Peyer's patch (tissue), 4 donors: ENCODE results near the gene MCM7.

Experiments used
- POLR2A ChIP-seq, 2 donors: fragments of 450-650 bp; IDR thresholded peaks; one replicate each; pipeline ENCODE4 v1.5.1; 2017; ENCODE audit warnings: antibody characterized with exemption in 2 of 2, mild to moderate bottlenecking in 2 of 2, moderate library complexity in 2 of 2
- TF ChIP-seq, protein P1 (sequence below), 6 experiments: fragments of 450-650 bp in 4 of 6; fragments of 200-600 bp in 2 of 6; sonication (generic) in 1 of 6; IDR thresholded peaks; one replicate each; pipeline ENCODE4 v1.5.1; 2017 to 2019; ENCODE audit warnings: antibody characterized with exemption in 6 of 6, mild to moderate bottlenecking in 3 of 6, moderate library complexity in 1 of 6

DNA sequence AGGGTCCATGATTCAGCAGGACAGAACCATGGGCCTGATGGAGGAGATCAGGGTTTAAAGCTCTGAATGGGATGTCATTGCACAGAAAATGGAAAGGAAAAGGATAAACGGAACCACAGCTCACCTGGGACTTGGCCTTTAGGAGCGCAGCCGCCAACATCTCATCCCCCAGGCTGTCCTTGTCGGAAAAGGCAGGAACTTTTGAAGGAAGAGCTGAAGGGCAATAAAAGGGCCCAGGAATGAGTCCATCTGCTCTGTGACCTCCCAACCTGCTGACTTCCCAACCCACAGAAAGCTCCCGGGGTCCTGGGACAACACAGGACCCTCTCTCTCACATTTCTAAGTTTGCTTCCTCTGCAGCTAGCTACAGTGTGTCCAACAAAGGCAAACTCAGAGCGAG, 25.8 kb downstream of the MCM7 start:
- TF ChIP-seq, protein P1, sequence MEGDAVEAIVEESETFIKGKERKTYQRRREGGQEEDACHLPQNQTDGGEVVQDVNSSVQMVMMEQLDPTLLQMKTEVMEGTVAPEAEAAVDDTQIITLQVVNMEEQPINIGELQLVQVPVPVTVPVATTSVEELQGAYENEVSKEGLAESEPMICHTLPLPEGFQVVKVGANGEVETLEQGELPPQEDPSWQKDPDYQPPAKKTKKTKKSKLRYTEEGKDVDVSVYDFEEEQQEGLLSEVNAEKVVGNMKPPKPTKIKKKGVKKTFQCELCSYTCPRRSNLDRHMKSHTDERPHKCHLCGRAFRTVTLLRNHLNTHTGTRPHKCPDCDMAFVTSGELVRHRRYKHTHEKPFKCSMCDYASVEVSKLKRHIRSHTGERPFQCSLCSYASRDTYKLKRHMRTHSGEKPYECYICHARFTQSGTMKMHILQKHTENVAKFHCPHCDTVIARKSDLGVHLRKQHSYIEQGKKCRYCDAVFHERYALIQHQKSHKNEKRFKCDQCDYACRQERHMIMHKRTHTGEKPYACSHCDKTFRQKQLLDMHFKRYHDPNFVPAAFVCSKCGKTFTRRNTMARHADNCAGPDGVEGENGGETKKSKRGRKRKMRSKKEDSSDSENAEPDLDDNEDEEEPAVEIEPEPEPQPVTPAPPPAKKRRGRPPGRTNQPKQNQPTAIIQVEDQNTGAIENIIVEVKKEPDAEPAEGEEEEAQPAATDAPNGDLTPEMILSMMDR (IDR thresholded peaks at IDR 0.05) = no peak
- no peak for TF ChIP-seq POLR2A (IDR thresholded peaks at IDR 0.05)
